SU-DHL-6 (cell line): ENCODE results near the gene PARP16.

Experiments
- H2AFZ ChIP-seq: fragments of 200-600 bp; sonication (generic); 2 replicates; pipeline ENCODE4 v1.6.1; 2014; ENCODE audit warnings: low read depth, mild to moderate bottlenecking, moderate library complexity, mixed read lengths, antibody characterized with exemption, low read length; ENCODE audit not compliant: severe bottlenecking
- H3F3A ChIP-seq: fragments of 200-600 bp; shearing (Covaris generic); 2 replicates; pipeline ENCODE4 v1.6.0; 2016; ENCODE audit warnings: antibody characterized with exemption, mild to moderate bottlenecking; ENCODE audit not compliant: insufficient read depth
- H3K27ac ChIP-seq: fragments of 200-600 bp; sonication (generic); 2 replicates; pipeline ENCODE4 v1.5.1; 2016; ENCODE audit warnings: low read depth, mild to moderate bottlenecking, low read length, moderate library complexity, mixed read lengths
- H3K27me3 ChIP-seq: fragments of 200-600 bp; sonication (generic), shearing (Covaris generic); 2 replicates; pipeline ENCODE4 v1.6.0; 2014; ENCODE audit warnings: mild to moderate bottlenecking, low read length
- H3K36me3 ChIP-seq: fragments of 200-600 bp; sonication (generic); 2 replicates; pipeline ENCODE4 v1.6.1; 2014; ENCODE audit warnings: mild to moderate bottlenecking, low read length, mixed read lengths
- H3K4me2 ChIP-seq: fragments of 300-600, 200-600 bp; shearing (Covaris generic), sonication (generic); 2 replicates; pipeline ENCODE4 v1.6.0; 2014; ENCODE audit warnings: low read length, low read depth, mild to moderate bottlenecking; ENCODE audit not compliant: poor library complexity, severe bottlenecking
- H3K4me3 ChIP-seq: fragments of 200-600 bp; sonication (generic); 2 replicates; pipeline ENCODE4 v1.5.1; 2014; ENCODE audit warnings: antibody characterized with exemption, low read length, mild to moderate bottlenecking, mixed read lengths; ENCODE audit not compliant: insufficient read depth, poor library complexity, severe bottlenecking
- H3K79me2 ChIP-seq: fragments of 200-600 bp; sonication (generic); 2 replicates; pipeline ENCODE4 v1.6.1; 2014; ENCODE audit warnings: mild to moderate bottlenecking, low read length, moderate library complexity; ENCODE audit not compliant: insufficient read depth
- H3K9ac ChIP-seq: fragments of 200-600 bp; sonication (generic); 2 replicates; pipeline ENCODE4 v1.7.0; 2014; ENCODE audit warnings: mild to moderate bottlenecking, low read length
- H3K9me2 ChIP-seq: fragments of 200-600 bp; sonication (generic); replicated peaks from 2 replicates; pipeline ENCODE4 v1.6.1; 2014; ENCODE audit warnings: low read length; ENCODE audit not compliant: insufficient read depth
- H3K9me3 ChIP-seq: fragments of 200-600 bp; sonication (generic); 2 replicates; pipeline ENCODE4 v1.6.1; 2014; ENCODE audit warnings: low read length, mixed read lengths; ENCODE audit not compliant: insufficient read depth
- H4K20me1 ChIP-seq: fragments of 200-600 bp; sonication (generic); 2 replicates; pipeline ENCODE4 v1.6.1; 2014; ENCODE audit warnings: low read depth, mild to moderate bottlenecking, antibody characterized with exemption, low read length, moderate library complexity, mixed read lengths
- CTCF ChIP-seq: fragments of 200-600 bp; sonication (generic); IDR thresholded peaks from one replicate; pipeline ENCODE4 v1.5.1; 2017; ENCODE audit warnings: antibody characterized with exemption, mild to moderate bottlenecking, low read length, moderate library complexity; ENCODE audit not compliant: insufficient read depth, poor library complexity, severe bottlenecking
- EZH2phosphoT487 ChIP-seq: fragments of 200-600 bp; sonication (generic), shearing (Covaris generic); conservative IDR thresholded peaks from 2 replicates; pipeline ENCODE4 v1.6.1; 2018; ENCODE audit warnings: mild to moderate bottlenecking, antibody characterized with exemption, low read length, moderate library complexity, mixed read lengths

The PARP16 gene

GRCh38 chr15:65217526-65218482 lies 68.9 kb downstream of the PARP16 start:
- H4K20me1 ChIP-seq: no peaks in the 10 kb centered on the region
- H3F3A ChIP-seq: no peaks in the 10 kb centered on the region
- no peak overlapping the region for H3K4me2 ChIP-seq
- H3K27ac ChIP-seq: no peak overlapping the region
- H3K9ac ChIP-seq: no peak overlapping the region
- no peaks in the 10 kb centered on the region for H3K36me3 ChIP-seq
- H3K9me3 ChIP-seq: no peaks in the 10 kb centered on the region
- TF ChIP-seq CTCF: no peak
- no peak for TF ChIP-seq EZH2phosphoT487
- no peaks in the 10 kb centered on the region for H3K27me3 ChIP-seq
- no peak overlapping the region for H2AFZ ChIP-seq
- H3K4me3 ChIP-seq: no peak overlapping the region
- no peaks in the 10 kb centered on the region for H3K79me2 ChIP-seq
- no peaks in the 10 kb centered on the region for H3K9me2 ChIP-seq

- no peak for TF ChIP-seq CTCF
- no peak for TF ChIP-seq EZH2phosphoT487
- no peak overlapping the region for H2AFZ ChIP-seq
- no peaks in the 10 kb centered on the region for H3K36me3 ChIP-seq
- H3K9ac ChIP-seq: no peak overlapping the region
- H3F3A ChIP-seq: no peaks in the 10 kb centered on the region
- H3K4me3 ChIP-seq: no peak overlapping the region
- no peak overlapping the region for H3K27ac ChIP-seq
- H3K4me2 ChIP-seq: no peak overlapping the region
- H3K27me3 ChIP-seq: no peaks in the 10 kb centered on the region
- no peaks in the 10 kb centered on the region for H3K9me2 ChIP-seq
- H3K9me3 ChIP-seq: no peaks in the 10 kb centered on the region
- no peaks in the 10 kb centered on the region for H4K20me1 ChIP-seq
- H3K79me2 ChIP-seq: no peaks in the 10 kb centered on the region
Observed at GRCh38 chr15:65215496-65215895, 71.2 kb downstream of the PARP16 start.

- no peak overlapping the region for H3K4me2 ChIP-seq
- no peak overlapping the region for H3K4me3 ChIP-seq
- no peak overlapping the region for H3K9ac ChIP-seq
- no peaks in the 10 kb centered on the region for H3K9me2 ChIP-seq
- no peak overlapping the region for H3K27ac ChIP-seq
- H4K20me1 ChIP-seq: no peaks in the 10 kb centered on the region
- H3K79me2 ChIP-seq: no peaks in the 10 kb centered on the region
- H3K36me3 ChIP-seq: no peaks in the 10 kb centered on the region
- TF ChIP-seq EZH2phosphoT487: no peak
- no peak for TF ChIP-seq CTCF
- no peaks in the 10 kb centered on the region for H3K27me3 ChIP-seq
- H2AFZ ChIP-seq: no peak overlapping the region
- H3F3A ChIP-seq: no peaks in the 10 kb centered on the region
- no peaks in the 10 kb centered on the region for H3K9me3 ChIP-seq
Observed at GRCh38 chr15:65214010-65214409, 72.7 kb downstream of the PARP16 start.
